ENCODE data around the gene MLC1. TPM values are rescaled to one million over a fixed set of nuclear protein-coding genes. Genes with fewer than 3 reads are reported as not detected.
"Not testable (repeated sequence)": the region's sequence is repeated elsewhere in the genome, so short reads cannot be mapped to it uniquely, and the experiment has no call there.

Gene MLC1
- polyA plus RNA-seq, 1 donor, result 1.2 TPM

DNA sequence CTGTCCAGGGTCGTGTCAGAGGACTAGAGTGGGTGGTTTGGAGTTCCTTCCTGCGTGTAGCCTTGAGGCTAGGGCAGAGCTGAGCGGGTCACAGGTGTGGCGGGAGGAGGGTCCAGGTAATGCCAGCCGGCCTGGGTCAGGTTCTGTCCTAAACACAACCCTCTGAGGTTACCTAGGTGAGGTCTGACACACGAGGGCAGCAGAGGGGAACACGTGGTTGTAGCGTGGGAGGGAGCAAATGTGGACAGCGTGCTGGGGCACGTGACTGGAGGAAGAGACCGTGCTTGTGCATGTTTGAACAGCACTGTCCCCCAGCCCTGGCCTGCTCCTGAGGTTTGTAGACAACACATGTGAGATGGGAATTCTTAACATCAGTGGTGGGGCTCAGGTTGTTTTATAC lies 17.7 kb upstream of the MLC1 start:
- DNase-seq (ENCODE audit: low read depth), result no peak

DNA sequence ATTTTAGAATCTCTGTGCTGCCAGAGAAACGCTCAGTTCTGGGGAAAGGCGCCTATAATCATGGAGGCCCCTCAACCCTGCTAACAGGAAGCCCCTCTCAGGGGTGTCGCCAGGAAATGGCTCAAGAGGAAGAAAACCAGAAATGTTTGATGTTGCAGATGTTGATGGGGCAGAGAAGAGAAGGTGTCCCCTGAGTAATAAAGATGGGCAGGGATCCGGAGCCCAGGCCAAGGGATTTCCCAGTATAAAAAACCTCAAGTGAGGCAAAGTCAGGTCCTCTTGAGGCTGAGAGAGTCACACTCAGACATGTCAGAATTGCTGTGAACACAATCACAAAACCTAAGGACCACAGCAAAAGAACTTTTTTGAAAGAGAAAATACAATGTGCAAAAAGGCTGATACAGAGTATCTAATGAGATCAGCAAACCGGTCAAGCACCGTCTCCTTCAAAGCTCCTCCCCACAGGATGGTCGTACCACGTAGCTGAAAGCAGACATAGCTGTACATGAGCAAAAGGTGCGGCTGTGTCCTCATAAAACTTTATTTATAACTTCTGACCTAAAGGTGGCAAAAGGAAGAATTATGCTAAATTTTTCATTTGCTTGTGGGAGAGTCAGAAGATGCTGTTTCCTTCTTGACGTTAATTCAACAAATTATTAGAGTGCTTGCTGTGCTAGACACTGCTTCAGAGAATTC lies 16.8 kb upstream of the MLC1 start:
- no peak for DNase-seq (ENCODE audit: low read depth)

DNA sequence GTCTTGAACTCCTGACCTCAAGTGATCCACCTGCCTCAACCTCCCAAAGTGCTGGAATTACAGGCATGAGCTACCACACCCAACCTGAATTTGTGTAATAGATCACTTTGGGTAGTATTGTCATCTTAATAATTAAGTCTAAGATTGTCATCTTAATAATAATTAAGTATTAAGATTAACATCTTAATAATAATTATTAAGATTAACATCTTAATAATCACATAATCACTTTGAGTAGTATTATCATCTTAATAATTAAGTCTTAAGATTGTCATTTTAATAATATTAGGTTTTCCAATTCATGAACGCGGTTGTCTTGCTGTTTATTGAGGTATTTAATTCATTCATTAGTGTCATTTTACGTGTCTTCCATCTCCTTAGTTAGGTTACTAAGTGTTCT lies 12.8 kb upstream of the MLC1 start:
- no peak for DNase-seq (ENCODE audit: low read depth)

DNA sequence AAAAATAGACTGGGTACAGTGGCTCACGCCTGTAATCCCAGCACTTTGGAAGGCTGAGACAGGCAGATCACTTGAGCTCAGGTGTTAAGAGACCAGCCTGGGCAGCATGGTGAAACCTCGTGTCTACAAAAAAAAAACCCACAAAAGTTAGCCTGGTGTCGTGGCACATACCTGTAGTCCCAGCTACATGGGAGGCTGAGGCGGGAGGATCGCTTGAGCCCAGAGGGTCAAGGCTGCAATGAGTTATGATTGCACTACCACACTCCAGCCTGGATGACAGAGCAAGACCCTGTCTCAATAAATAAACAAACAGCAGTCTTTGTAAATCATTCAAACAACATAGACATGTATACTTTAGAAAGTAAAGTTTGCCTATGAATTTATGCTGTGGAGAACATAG lies 7.1 kb upstream of the MLC1 start:
- no peak for DNase-seq (ENCODE audit: low read depth)

DNA sequence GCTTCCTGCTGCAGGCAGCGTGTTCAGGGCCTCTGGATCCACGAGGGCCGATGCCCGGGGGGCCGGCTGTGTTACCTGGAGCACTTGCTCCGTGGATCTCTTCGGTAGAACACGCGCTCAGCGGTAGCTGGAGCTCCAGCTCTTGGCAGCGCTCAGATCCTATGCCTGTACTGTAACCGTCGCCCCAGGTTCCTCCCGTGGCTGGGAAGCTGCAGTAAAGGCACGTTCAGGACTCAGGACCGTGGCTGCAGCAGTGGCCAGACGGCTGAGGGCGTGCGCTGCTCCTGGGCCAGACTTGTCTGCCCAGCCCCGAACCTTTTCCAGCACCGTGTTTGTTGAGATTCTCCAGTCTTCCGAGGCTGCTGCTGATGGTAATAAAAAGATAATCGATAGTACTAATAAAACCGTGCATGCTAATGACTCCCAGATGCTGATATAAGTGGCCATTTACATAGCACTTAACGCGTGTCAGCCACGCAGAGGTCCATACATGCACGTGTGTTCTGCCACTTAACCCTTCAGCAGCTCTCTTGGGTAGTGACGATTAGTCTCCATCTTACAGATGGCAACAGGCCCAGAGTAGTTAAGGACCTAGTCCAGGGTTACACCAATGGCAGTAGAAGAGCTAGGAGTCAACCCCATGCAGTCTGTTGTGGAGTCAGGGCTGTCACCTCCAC lies 6.0 kb upstream of the MLC1 start:
- no peak for DNase-seq (ENCODE audit: low read depth)

DNA sequence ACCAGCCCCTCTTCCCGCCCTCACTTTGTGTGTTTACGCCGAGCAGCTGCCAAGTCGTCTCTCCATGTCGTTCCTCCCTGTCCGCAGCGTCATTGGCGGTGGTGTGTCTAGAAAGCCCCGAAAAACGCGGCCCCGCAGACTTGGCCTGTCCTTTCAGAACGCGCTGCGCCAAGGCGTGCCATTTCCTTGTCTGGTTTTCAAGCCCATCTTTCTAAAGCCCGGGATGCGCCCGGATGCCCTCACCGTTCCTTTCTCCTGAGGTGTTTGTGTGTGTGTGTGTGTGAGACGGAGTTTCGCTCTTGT lies 5.1 kb upstream of the MLC1 start:
- no peak for DNase-seq (ENCODE audit: low read depth)

DNA sequence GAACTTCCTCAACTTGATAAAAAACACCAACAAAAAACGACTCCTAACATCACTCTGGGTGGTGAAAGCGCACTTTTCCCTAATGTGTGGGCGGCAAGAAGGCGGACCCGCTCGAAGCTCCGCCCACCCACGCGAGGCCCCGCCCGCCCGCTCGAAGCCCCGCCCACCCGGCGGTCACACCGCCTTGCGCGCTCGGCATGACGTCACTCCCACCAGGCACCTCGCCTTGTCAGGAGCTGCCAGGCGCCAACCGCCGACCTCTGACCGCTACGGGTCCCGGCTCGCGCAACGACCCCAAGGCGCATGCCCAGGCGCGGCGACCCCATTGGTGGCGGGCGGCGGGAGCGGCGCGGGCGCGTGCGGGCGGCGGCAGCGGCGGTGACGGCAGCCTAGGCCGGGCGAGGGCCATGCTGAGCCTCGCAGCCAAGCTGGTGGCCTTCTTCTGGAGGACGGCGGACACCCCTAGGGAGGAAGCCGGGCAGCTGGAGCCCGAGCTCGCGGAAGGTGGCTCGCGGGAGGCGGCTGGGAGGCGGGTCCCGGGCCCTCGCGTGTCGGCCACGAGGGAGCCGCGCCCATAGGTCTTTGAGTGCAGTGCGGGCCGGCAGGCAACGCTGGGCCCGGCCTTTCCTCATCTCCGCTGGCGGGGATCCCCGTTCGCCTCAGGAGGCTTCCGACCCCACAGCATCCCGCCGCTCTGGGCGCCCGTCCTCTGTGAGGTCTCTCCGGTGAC lies 4.6 kb upstream of the MLC1 start, which contains the start of gene MOV10L1:
Gene MOV10L1 (plus strand): TSS at position 325 of the 730 bp plus-strand sequence. CDS start 83 bp downstream, at position 408.
- no peak for DNase-seq (ENCODE audit: low read depth)

DNA sequence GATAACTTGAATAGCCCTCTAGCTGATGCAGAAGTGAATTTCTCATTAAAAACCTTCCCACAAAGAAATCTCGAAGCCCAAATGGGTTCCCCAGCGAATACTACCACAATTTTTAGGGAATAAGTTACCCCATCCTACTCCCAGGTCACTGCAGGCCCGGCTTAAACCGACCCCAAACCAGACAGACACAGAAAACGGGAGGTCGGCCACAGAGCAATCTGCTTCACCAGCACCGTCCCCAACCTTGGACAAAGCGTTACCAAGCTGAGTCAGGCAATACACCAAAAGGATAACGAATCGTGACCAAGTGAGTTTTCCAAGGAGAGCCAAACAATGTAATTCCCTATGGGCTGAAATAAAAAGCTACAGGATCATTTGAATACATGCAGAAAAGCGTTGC lies 4.0 kb upstream of the MLC1 start:
- no peak for DNase-seq (ENCODE audit: low read depth)

DNA sequence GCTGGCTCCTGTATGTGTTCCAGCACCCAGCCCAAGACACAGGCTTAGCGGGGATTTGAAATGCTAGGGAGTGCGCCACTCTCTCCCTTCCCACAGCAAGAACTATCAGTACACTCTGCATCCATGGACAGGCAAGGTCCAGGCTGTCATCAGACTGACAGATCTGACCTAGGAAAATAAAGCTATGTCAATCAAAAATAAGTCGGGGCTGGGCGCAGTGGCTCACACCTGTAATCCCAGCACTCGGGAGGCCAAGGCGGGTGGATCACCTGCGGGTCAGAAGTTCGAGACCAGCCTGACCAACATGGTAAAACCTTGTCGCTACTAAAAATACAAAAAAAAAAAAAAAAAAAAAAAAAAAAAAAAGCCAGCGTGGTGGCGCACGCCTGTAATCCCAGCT lies 2.9 kb upstream of the MLC1 start:
- no peak for DNase-seq (ENCODE audit: low read depth)

DNA sequence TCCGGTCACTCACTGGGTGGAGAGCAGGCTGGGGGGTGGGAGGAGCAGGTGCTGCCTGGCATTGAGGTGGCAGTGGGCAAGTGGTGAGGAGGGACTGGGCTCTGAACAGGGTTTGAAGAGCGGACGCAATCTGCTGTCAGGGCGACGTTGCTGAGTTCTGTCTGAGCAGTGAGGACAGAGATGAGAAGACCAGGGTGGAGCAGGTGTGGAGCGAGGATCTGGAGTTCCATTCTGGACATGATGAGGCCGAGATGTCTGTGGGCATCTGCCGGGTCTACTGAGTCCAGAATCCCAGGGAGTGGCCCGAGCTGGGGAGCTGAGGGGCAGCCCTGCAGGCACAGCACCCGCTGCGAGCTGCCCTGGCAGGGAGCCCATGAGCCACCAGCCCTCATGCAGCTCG lies 2.4 kb upstream of the MLC1 start:
- no peak for DNase-seq (ENCODE audit: low read depth)

DNA sequence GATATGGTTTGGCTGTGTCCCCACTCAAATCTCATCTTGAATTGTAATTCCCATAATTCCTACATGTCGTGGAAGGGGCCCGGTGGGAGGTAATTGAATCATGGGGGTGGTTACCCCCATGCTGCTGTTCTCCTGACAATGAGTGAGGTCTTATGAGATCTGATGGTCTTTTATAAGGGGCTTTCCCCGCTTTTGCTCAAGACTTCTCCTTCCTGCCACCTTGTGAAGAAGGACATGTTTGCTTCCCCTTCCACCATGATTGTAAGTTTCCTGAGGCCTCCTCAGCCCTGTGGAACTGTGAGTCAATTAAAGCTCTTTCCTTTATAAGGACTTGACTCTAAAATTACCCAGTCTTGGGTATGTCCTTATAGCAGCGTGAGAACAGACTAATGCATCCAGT lies 1.7 kb upstream of the MLC1 start:
- not testable (repeated sequence) for DNase-seq (ENCODE audit: low read depth)

DNA sequence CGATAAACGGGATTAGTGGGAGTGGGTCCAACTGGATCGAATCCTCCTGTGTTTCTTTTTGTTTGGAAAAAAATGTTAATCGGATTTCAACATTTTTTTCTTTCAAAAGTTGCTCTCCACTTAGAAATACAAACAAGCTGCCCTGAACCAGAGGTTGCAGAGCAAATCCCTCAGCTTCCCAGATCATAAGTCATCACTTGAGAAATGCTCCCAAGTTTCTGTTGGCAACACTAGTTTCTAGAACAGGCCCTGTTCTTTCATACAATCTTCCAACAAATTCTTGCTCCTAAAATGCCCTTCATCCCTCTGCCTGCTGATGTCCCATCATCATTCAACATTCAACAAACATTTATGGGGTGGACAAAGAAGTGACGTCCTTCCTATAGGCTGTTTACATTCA lies 1.3 kb upstream of the MLC1 start:
- DNase-seq (ENCODE audit: low read depth), result no peak

DNA sequence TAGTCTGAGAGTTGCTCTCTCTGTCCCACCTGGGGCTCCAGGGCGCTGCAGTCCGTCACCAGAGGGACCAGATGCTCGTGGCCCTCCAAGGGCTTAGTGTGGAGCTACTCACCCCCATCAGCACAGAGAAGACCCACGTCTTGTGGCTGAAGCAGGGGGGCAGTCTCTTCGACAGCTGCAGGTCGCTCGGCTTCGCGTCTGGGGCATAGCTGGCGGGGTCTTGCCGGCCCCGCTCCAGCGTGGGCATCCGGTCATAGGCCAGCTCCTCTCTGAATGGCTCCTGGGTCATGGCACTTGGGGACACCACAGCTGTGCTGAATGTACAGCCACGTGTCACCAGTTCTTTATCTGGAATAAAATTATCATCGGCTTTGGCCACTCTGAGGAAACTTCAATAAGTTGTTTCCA lies 608 bp downstream of the MLC1 start:
- DNase-seq (ENCODE audit: low read depth), result no peak

DNA sequence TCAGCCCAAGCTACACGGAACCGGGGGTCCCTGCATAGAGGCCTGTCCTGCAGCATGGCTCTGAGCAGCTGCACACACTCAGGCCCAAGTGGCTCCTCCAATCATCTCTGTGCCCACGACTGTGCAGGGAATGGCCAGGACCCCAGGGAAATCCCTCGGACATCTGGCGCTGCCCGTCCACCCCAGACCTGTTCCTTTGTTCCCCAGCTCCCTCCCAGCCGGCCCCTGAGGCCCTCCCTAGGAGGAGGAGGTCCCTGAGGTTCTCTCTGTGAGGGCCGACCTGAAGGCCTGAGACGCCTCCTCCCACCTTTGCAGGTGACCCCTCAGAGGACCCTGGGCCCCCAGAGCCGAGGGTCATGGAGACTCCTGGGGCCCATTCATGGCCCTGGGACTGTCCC lies 1.1 kb downstream of the MLC1 start:
- DNase-seq (ENCODE audit: low read depth), result no peak

DNA sequence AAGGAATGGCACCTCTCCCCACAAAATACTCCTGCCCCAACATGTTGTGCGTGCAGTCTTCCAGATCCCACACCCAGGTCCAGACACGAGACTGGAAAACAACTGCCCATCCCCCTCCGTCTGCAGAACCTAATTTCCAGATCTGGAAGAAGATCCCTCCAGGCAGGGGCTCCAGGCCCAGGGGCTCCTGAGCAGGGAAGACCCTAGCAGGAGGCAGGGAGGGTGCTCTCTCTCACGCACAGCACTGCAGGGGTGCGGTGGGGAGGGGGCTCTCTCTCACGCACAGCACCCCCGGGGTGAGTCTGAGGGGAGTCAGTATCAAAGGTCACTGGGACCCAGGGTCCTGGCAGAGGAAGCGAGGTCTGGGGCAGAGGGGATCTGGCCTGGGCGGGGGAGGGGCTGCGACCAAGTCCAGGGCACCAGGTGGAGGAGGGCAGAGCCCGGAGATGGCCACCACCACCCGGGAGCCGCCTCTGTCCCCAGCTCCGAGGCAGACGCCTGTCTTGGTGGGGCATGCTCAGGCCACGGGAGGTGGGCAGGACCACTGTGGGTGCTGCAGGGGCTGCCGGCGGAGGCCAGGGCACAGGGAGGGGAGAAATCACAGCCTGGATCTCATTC lies 1.7 kb downstream of the MLC1 start:
- DNase-seq (ENCODE audit: low read depth), result no peak

DNA sequence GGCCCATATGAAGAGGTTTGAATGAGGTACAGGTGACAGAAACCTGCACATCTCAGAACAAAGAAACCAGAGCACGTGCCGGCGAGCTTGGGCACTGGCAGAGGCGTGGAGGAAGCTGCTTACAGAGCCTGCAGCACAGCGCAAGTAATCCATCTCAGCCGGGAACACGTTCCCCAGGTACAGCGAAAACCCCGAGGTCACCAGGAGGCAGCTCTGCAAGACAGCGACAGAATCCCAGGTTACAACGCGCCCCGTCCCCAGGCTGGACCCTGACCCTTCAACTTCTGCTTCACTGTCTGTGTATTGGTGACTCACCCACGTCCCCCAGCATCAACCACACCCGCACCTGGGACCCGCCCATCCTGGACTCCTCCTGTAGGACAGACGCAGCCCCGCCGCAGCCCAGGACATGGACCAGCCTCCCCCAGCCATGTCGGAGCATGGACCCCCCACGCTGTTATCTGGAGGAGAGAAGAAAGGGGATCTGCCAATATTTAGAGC lies 2.2 kb downstream of the MLC1 start:
- DNase-seq (ENCODE audit: low read depth), result no peak

DNA sequence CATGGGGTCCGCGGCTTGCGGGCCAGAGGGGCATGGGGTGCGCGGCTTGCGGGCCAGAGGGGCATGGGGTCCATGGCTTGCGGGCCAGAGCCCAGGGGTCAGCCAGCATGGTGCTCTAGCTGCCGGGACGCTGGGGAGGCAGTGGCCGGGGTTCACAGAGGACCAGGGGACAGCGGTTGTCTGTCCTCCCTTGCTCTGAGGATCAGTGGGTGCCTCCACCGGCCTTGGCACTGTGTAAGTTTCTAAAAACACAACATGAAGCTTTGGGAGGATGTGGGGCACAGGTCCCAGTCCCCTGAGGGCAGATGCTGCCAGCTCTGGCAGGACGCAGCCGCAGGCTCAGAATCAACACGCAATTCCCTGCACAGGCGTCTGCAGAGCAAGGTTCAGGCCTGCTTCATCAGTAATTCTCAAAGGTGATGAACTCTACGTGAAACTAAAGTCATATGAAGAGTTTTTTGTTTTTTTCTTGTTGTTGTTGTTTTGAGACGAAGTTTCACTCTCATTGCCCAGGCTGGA lies 3.0 kb downstream of the MLC1 start:
- DNase-seq (ENCODE audit: low read depth), result no peak

DNA sequence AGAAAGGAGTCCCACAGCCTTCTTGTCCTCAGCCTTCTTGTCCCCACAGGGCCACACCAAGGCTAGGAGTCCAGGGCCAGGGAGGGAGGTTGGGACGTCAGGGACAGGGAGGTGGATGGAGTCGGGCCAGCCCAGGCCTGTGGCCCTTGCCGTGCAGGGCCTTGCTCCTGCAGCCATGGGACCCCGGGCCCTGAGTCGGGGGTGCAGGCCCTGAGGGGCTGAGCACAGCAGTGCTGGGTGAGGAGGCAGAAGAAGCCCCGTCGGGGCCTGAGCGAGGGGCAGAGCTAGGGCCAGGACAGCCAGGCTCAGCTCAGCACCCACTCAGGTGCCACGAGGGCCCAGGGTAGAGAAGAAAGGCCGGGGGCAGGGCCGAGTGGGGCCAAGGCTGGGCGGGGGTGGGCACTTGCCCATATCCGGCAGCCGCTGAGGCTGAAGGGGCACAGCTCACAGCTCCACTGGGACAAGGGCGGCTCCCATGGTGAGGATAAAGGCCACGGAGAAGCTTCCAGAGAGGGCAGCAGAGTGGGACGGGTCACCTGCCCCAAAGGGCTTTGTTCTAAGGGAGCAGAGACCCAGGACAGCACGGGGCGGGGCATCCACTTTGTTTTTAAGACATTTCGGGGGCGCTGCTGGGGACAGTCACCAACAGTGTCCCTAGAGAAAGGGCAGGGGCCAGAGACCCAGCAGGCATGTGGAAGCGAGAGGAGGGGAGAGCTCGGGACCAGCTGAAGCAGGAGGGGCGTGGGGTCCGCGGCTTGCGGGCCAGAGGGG lies 3.6 kb downstream of the MLC1 start:
- DNase-seq (ENCODE audit: low read depth), result no peak

DNA sequence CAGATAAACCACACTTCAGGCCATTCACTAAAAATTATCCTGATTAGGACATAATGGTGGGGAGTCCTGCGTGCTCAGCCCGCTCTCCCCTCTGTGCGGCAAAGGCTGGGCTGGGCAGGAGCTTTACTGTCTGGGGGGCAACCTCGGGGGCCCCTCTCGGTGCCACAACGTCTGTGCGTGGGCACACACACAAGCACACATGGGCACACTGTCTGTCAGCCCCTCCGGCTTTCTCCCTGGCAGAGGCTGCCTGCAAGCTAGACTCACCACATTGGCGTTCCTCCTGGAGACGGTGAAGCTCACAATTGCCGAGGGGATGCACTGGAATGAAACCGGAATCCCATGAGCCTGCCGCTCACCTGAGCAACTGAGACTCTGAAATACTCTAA lies 5.2 kb downstream of the MLC1 start:
- DNase-seq (ENCODE audit: low read depth), result no peak

DNA sequence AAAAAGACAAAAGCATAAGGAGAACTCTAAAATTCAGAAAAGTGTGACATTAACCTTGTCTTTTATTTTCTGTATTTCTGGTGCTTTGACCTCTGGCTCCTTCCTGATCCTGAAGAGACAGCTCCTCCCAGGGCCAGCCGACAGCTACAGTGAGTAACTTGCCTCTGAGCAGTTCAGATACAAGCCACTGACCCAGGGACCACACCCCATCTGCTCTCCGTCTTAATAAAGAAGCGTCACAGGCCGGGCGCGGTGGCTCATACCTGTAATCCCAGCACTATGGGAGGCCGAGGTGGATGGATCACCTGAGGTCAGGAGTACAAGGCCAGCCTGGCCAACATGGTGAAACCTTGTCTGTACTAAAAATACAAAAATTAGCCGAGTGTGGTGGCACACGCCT lies 6.5 kb downstream of the MLC1 start:
- no peak for DNase-seq (ENCODE audit: low read depth)

DNA sequence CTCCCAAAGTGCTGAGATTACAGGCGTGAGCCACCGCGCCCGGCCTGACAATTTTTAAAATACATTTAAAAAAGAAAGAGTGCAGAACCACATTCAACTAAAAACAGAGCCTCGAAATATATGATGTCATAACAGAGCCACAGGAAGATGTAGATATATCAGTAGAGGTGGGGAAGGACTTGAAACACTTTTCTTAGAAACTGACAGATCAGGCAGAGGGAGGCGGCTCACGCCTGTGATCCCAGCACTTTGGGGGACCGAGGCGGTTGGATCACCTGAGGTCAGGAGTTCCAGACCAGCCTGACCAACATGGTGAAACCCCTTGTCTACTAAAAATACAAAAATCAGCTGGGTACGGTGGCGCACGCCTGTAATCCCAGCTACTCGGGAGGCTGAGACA lies 7.0 kb downstream of the MLC1 start:
- no peak for DNase-seq (ENCODE audit: low read depth)

All from forelimb muscle (tissue), 1 donor.